ENCODE measurements around the gene PTMA. TPM values are rescaled to one million over a fixed set of nuclear protein-coding genes. Genes with fewer than 3 reads are reported as not detected.

Gene PTMA
- total RNA-seq, 4 donors from 2014 or later: 693 to 966 (median 818) TPM

DNA sequence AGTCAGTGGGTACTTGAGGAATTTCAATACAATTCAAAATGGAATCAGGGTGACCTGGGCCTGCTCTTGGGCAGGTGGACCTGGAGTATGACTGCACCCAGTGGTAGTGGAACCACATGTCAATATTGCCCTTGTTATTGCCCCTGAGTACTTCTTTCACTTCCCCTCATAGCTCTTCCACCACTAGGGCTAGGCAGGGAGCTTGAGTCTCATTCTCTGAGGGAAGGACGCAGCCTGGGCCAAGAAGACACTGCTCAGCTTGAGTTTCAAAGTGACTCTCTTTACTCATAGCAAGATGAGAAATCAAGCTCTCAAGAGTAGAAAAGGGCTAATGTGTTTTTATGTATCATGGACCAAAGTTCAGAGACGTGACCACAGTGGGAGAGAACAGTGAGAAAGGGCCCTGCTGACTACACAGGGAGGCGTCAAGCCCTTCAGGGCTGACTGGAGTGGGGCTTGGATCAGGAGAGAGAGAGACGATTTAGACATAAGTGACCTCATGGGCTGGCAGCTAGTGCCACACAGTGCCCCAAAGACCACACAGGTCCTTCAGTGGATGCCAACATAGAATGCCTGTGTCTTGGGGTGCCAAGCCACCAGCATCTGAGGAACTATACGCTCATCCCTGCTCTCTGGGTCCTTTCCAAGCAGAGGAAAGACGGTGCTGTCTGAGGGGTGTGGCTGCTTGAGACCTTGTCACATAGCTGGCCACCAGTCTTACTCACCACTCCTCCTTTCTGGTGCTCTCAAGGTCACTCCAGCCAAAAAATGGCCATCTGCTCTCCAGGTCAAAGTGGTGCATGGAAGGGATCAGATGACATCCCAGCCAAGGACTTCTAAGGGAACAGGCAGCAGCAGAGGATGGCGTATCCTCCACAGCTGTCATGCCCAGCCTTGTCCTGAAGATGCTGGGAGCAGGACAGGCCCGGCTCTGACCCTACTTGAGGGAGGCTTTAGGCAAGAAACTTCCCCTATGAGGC lies 13.0 kb downstream of the PTMA start:
- TF ChIP-seq POLR2A (IDR thresholded peaks at IDR 0.05): no peak
- TF ChIP-seq, protein P1, sequence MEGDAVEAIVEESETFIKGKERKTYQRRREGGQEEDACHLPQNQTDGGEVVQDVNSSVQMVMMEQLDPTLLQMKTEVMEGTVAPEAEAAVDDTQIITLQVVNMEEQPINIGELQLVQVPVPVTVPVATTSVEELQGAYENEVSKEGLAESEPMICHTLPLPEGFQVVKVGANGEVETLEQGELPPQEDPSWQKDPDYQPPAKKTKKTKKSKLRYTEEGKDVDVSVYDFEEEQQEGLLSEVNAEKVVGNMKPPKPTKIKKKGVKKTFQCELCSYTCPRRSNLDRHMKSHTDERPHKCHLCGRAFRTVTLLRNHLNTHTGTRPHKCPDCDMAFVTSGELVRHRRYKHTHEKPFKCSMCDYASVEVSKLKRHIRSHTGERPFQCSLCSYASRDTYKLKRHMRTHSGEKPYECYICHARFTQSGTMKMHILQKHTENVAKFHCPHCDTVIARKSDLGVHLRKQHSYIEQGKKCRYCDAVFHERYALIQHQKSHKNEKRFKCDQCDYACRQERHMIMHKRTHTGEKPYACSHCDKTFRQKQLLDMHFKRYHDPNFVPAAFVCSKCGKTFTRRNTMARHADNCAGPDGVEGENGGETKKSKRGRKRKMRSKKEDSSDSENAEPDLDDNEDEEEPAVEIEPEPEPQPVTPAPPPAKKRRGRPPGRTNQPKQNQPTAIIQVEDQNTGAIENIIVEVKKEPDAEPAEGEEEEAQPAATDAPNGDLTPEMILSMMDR (IDR thresholded peaks at IDR 0.05): no peak
- Histone ChIP-seq H3K27me3 (no peaks in the 10 kb centered on the region), H3K4me1 (no peaks in the 10 kb centered on the region), H3K36me3 (no peaks in the 10 kb centered on the region), H3K9me3 (no peaks in the 10 kb centered on the region), H3K4me3 (no peak overlapping the region), H3K27ac (no peak overlapping the region)
- intact Hi-C loops (cut with DNase I; ENCODE audit: low total_unique reads): no loop called here
- no peak for DNase-seq

DNA sequence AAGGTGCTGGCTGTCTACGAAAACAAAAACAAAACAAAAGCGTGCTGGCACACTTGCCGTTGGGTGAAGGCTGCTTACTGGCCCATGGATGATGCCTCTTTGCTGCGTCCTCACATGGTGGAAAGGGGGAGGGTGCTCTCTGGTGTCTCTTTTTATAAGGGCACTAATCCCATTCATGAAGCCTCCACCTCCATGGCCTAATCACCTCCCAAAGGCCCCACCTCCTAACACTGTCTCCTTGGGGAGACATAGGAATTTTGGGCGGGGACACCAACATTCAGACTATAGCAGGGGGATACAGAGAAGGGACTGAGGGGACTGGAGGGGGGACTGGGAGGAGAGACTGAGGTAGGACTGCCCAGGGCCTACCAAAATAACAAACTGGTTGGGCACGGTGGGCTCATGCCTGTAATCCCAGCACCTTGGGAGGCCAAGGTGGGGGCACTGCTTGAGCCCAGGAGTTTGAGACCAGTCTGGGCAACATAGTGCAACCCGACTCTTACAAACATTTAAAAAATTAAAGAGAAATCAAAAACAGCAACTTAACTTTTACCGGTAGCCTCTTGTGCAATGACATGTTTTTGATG lies 14.5 kb downstream of the PTMA start:
- TF ChIP-seq, protein P1 (IDR thresholded peaks at IDR 0.05): no peak
- TF ChIP-seq POLR2A (IDR thresholded peaks at IDR 0.05): no peak
- Histone ChIP-seq H3K27me3 (no peaks in the 10 kb centered on the region), H3K27ac (no peak overlapping the region), H3K4me3 (no peak overlapping the region), H3K36me3 (no peaks in the 10 kb centered on the region), H3K9me3 (no peaks in the 10 kb centered on the region), H3K4me1 (no peaks in the 10 kb centered on the region)
- intact Hi-C loops (cut with DNase I; ENCODE audit: low total_unique reads): no loop called here
- DNase-seq: no peak

DNA sequence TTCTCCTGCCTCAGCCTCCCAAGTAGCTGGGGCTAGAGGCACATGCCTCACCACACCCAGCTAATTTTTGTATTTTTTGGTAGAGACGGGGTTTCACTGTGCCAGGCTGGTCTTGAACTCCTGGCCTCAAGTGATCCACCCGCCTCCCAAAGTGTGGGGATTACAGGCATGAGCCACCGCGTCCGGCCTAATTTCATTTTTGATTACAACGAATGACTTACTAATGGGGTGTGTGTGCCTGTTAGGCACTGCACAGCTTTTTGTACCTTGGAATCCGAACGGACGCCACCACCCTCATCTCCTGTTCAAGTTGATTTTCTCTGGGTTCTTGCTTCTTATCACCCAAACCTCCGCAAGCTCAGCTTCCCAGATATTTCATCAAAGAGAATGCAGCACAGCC lies 17.2 kb downstream of the PTMA start:
- Histone ChIP-seq H3K36me3 (no peaks in the 10 kb centered on the region), H3K27me3 (no peaks in the 10 kb centered on the region), H3K27ac (no peak overlapping the region), H3K4me1 (no peaks in the 10 kb centered on the region), H3K9me3 (no peaks in the 10 kb centered on the region), H3K4me3 (no peak overlapping the region)
- DNase-seq: no peak
- intact Hi-C loops (cut with DNase I; ENCODE audit: low total_unique reads): no loop called here
- TF ChIP-seq, protein P1 (IDR thresholded peaks at IDR 0.05): no peak
- no peak for TF ChIP-seq POLR2A (IDR thresholded peaks at IDR 0.05)

DNA sequence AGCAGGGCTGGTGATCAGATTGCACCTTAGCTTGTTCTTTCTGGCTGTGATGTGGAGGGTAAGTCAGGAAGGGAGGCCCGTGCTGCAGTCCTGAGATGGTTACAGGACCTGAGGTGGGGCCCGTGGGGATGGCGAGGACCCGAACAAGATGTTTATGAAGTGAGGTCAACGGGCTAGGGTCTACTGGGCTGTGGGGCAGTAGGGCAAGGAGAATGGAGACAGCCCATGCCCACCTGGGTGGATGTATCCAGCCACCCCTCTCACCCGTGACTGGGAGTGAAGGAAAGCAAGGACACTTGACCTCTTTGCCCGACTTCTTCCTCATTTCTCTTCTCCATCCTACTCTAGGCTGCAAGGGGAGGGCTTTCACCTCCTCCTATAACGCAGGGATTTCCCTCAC lies 18.0 kb downstream of the PTMA start:
- Histone ChIP-seq H3K27me3 (no peaks in the 10 kb centered on the region), H3K36me3 (no peaks in the 10 kb centered on the region), H3K9me3 (no peaks in the 10 kb centered on the region), H3K4me1 (no peaks in the 10 kb centered on the region), H3K4me3 (no peak overlapping the region), H3K27ac (no peak overlapping the region)
- no peak for DNase-seq
- intact Hi-C loops (cut with DNase I; ENCODE audit: low total_unique reads): no loop called here
- TF ChIP-seq, protein P1 (IDR thresholded peaks at IDR 0.05): no peak
- TF ChIP-seq POLR2A (IDR thresholded peaks at IDR 0.05): no peak

DNA sequence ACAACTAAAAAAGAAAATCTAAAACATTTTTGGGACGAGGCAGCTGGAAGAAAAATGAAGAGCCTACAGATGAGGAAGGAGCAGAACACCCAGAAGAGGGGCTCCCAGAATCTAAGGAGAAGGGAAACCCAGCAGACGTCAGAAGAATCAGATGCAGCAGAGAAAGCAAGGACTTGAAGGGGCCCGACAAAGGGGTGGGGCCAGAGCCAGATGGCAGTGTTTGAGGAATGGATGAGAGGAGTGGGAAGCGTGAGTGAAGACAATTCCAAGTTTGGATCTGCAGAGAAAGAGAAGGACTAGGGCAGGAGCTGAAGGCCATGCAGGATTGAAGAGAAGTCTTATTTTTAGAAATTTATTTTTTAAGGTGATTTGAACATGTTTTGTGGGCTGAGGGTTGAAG lies 19.3 kb downstream of the PTMA start:
- no peaks in the 10 kb centered on the region for H3K4me1 ChIP-seq
- intact Hi-C loops (cut with DNase I; ENCODE audit: low total_unique reads): no loop called here
- TF ChIP-seq POLR2A (IDR thresholded peaks at IDR 0.05): no peak
- TF ChIP-seq, protein P1 (IDR thresholded peaks at IDR 0.05): no peak
- H3K27ac ChIP-seq: no peak overlapping the region
- DNase-seq: no peak
- H3K36me3 ChIP-seq: no peaks in the 10 kb centered on the region
- no peak overlapping the region for H3K4me3 ChIP-seq
- no peaks in the 10 kb centered on the region for H3K27me3 ChIP-seq
- no peaks in the 10 kb centered on the region for H3K9me3 ChIP-seq
